K562 (cell line): ENCODE measurements around the gene ITSN2. TPM values are rescaled to one million over a fixed set of nuclear protein-coding genes. Genes with fewer than 3 reads are reported as not detected.

Source experiments
- ATAC-seq: fragments of 200-7000 bp; cut with Tn5 transposase; 3 replicates; pipeline ENCODE4 v1.9.1; 2020; ENCODE audit warnings: moderate library complexity
- BruUV-seq: library from RNA; stranded (reverse); fragments of 400-500 nt; replicated peaks from 2 replicates; lab custom pipeline; 2021; lab: Mats Ljungman, UMichigan
- CTCF ChIA-PET: fragments of 300-600 bp; formaldehyde crosslinking; extraction: SDS; loops from one replicate; lab custom pipeline; 2021; ENCODE audit warnings: low intra/inter-chr PET ratio; lab: Yijun Ruan, JAX
- POLR2A ChIA-PET: fragments of 300-600, 350-650 bp; sonication (Branson Sonifier 250); formaldehyde crosslinking; extraction: SDS; loops from one replicate; lab custom pipeline; 2021; ENCODE audit warnings: antibody characterized with exemption, inconsistent platforms; lab: Yijun Ruan, JAX
- DNase-seq, 4 experiments: peaks; one replicate each; pipeline versions ENCODE4 v3.0.0 to v3.0.0-alpha.2; 2011 to 2018; ENCODE audit warnings: low spot score in 3 of 4, mixed read lengths in 3 of 4; ENCODE audit errors: extremely low read depth in 1 of 4
- FAIRE-seq: peaks from 2 replicates; lab custom pipeline; 2011; peaks lifted over from hg19 to GRCh38; lab: Jason Lieb, UNC
- H2AFZ ChIP-seq: 2 replicates; pipeline ENCODE4 v1.6.0; 2011; ENCODE audit warnings: low read depth, low read length, control low read depth, inconsistent platforms
- H3K27ac ChIP-seq: fragments of 200-600 bp; 3 replicates; pipeline ENCODE4 v1.8.0; 2011; ENCODE audit warnings: low read depth, mild to moderate bottlenecking, control low read depth, inconsistent platforms, low read length, moderate library complexity, mixed read lengths; ENCODE audit errors: extremely low read depth
- H3K27me3 ChIP-seq, 2 experiments: fragments of 300-600 bp in 1 of 2; 2 replicates in 1 of 2; 3 replicates in 1 of 2; pipeline versions ENCODE4 v1.6.0 to v1.8.0; 2011; ENCODE audit warnings: inconsistent platforms in 2 of 2, low read length in 2 of 2, mild to moderate bottlenecking in 1 of 2, mixed read lengths in 1 of 2, moderate library complexity in 1 of 2; ENCODE audit not compliant: control insufficient read depth in 2 of 2, insufficient read depth in 2 of 2
- H3K36me3 ChIP-seq: fragments of 300-600 bp; 3 replicates; pipeline ENCODE4 v1.8.0; 2011; ENCODE audit warnings: mild to moderate bottlenecking, low read length, inconsistent platforms; ENCODE audit not compliant: control insufficient read depth, insufficient read depth
- H3K4me1 ChIP-seq, 2 experiments: fragments of 200-600 bp in 1 of 2; replicated peaks in 1 of 2; 2 replicates in 1 of 2; 3 replicates in 1 of 2; pipeline versions ENCODE4 v1.5.1 to v1.8.0; 2011; ENCODE audit warnings: inconsistent platforms in 2 of 2, low read length in 2 of 2, mild to moderate bottlenecking in 1 of 2, mixed read lengths in 1 of 2, moderate library complexity in 1 of 2; ENCODE audit not compliant: control insufficient read depth in 2 of 2, insufficient read depth in 2 of 2
- H3K4me2 ChIP-seq: 2 replicates; pipeline ENCODE4 v1.6.1; 2011; ENCODE audit warnings: low read length, control low read depth, inconsistent platforms, mixed read lengths; ENCODE audit not compliant: insufficient read depth
- H3K4me3 ChIP-seq: fragments of 200-600 bp; sonication (generic), shearing (Covaris generic); 2 replicates; pipeline ENCODE4 v1.5.1; 2016; ENCODE audit warnings: control low read depth, inconsistent platforms
- H3K79me2 ChIP-seq: fragments of 200-600 bp; 3 replicates; pipeline ENCODE4 v1.8.0; 2011; ENCODE audit warnings: low read length, inconsistent platforms; ENCODE audit not compliant: control insufficient read depth, insufficient read depth
- H3K9ac ChIP-seq, 2 experiments: 2 replicates each; pipeline versions ENCODE4 v1.6.0 to v1.6.1; 2011; ENCODE audit warnings: low read depth in 2 of 2, low read length in 2 of 2, control low read depth in 1 of 2, inconsistent platforms in 1 of 2, mild to moderate bottlenecking in 1 of 2, mixed read lengths in 1 of 2; ENCODE audit not compliant: insufficient read depth in 1 of 2
- H3K9me1 ChIP-seq: one replicate; pipeline ENCODE4 v1.6.0; 2011; ENCODE audit warnings: inconsistent platforms, mild to moderate bottlenecking, low read length, moderate library complexity; ENCODE audit not compliant: control insufficient read depth, insufficient read depth
- H3K9me3 ChIP-seq: replicated peaks from 2 replicates; pipeline ENCODE4 v1.5.1; 2011; ENCODE audit warnings: low read depth, low read length, inconsistent platforms; ENCODE audit not compliant: control insufficient read depth, insufficient read depth
- H4K20me1 ChIP-seq: replicated peaks from 2 replicates; pipeline ENCODE4 v1.6.1; 2011; ENCODE audit warnings: low read length, inconsistent platforms, mixed read lengths; ENCODE audit not compliant: control insufficient read depth, insufficient read depth
- IRF2 ChIP-seq: sonication (generic); formaldehyde crosslinking; IDR thresholded peaks from 2 replicates; pipeline ENCODE4 v1.8.1; 2022; ENCODE audit warnings: mild to moderate bottlenecking, missing genetic modification reagents
- TOE1 ChIP-seq, 2 experiments: fragments of 450-650 bp in 1 of 2; sonication (generic) in 1 of 2; formaldehyde crosslinking in 1 of 2; IDR thresholded peaks; 2 replicates each; pipeline versions ENCODE4 v1.7.1 to v1.8.0; 2016 to 2022; ENCODE audit warnings: borderline replicate concordance in 2 of 2, mild to moderate bottlenecking in 2 of 2, antibody characterized with exemption in 1 of 2, inconsistent platforms in 1 of 2, low read depth in 1 of 2, missing genetic modification reagents in 1 of 2, moderate library complexity in 1 of 2
- ZNF239 ChIP-seq: fragments of 250-450 bp; sonication (Bioruptor Pico); IDR thresholded peaks from 2 replicates; pipeline ENCODE4 v1.4.0; 2020; ENCODE audit warnings: mild to moderate bottlenecking
- WGBS: fragments of 100-300 bp; shearing (Covaris generic); methylation state at CpG from one replicate; pipeline ENCODE4 v1.1.6; 2016; ENCODE audit warnings: low coverage, mixed read lengths; ENCODE audit not compliant: insufficient coverage; ENCODE audit errors: missing lambda C conversion rate; 5-methylcytosine and 5-hydroxymethylcytosine counted together
- in situ Hi-C: fragments of 300-500 bp; cut with MboI; formaldehyde crosslinking; loops from 4 replicates; pipeline ENCODE4 v1.15.0; 2018; ENCODE audit warnings: inconsistent platforms, mixed read lengths
- intact Hi-C: fragments of 100-400 bp; cut with micrococcal nuclease; formaldehyde crosslinking; loops from 2 replicates; pipeline ENCODE4 v1.14.2; 2022
- polyA plus RNA-seq, 8 experiments: library from polyadenylated mRNA; depleted of rRNA in 4 of 8; stranded (reverse) in 5 of 8; unstranded in 3 of 8; fragments of >200 nt; fragmentation: Nextera tagmentation in 2 of 8; fragmentation: Illumina TruSeq in 1 of 8; extraction: Ambion mirVana in 2 of 8; extraction: Trizol in 1 of 8; gene quantifications; 2 replicates each; pipeline versions ENCODE4 v1.2.1 to v1.2.3, GENCODE V29; 2011 to 2014; ENCODE audit warnings: inconsistent platforms in 1 of 8, missing spikeins in 1 of 8
- total RNA-seq, 7 experiments: library from RNA; depleted of rRNA in 6 of 7; stranded (reverse); fragments of >200 nt in 6 of 7; fragmentation: Illumina TruSeq in 2 of 7; extraction: Trizol in 2 of 7; gene quantifications; 2 replicates each; pipeline versions ENCODE4 v1.2.1 to v1.2.3, GENCODE V29; 2011 to 2021; ENCODE audit warnings: low replicate concordance in 1 of 7
- TF ChIP-seq, protein P1 (sequence below): sonication (generic); formaldehyde crosslinking; IDR thresholded peaks from 2 replicates; pipeline ENCODE4 v1.8.0; 2022; ENCODE audit warnings: missing genetic modification reagents, mild to moderate bottlenecking, borderline replicate concordance

Gene ITSN2
- total and polyA plus RNA-seq, 9 of the 15 experiments (the other 6 are each of a cell fraction or from before 2014, with no cell fraction given): 6.6 to 19.9 (median 15.2) TPM

GRCh38 chr2:24330161-24330560, 30.2 kb downstream of the ITSN2 start:
- WGBS: 64% methylated on average over 11 of the region's 11 CpGs
- BruUV-seq: no TSS peak
- no peaks in the 10 kb centered on the region for H3K36me3 ChIP-seq

More at GRCh38 chr2:24330161-24330560, 30.2 kb downstream of the ITSN2 start:
- ChIA-PET CTCF (no interaction called here), POLR2A (interaction anchor here (1.3 to 1.6 kb wide), 2 partner anchors 11 to 12 kb away, joined by 3 read pairs; no protein-coding TSS in a partner anchor)
- Histone ChIP-seq H2AFZ (no peak overlapping the region), H3K4me3 (no peak overlapping the region), H3K27ac (no peak overlapping the region), H3K9ac (no peak overlapping the region), H4K20me1 (no peaks in the 10 kb centered on the region; the same call in 1 of the 2 replicates), H3K9me1 (no peaks in the 10 kb centered on the region), H3K27me3 (no peaks in the 10 kb centered on the region), H3K4me2 (no peak overlapping the region), H3K9me3 (no peaks in the 10 kb centered on the region), H3K79me2 (no peaks in the 10 kb centered on the region; the same call in 2 of the 3 replicates), H3K4me1 (peaks cover 0 to 9% of the 10 kb centered on the region in 2 experiments; a peak in 3 of 5 replicates)
- intact Hi-C loops: no loop called here
- FAIRE-seq (no peak), DNase-seq (no peak), ATAC-seq (no peak)
- TF ChIP-seq IRF2 (CRISPR knock-in tag) (no peak), ZNF239 (CRISPR knock-in tag) (no peak), TOE1 (IDR thresholded peaks at IDR 0.05; ENCODE audit: borderline replicate concordance) (no peak), TOE1 (CRISPR knock-in tag; IDR thresholded peaks at IDR 0.05; ENCODE audit: borderline replicate concordance, low read depth) (no peak)
- TF ChIP-seq, protein P1, sequence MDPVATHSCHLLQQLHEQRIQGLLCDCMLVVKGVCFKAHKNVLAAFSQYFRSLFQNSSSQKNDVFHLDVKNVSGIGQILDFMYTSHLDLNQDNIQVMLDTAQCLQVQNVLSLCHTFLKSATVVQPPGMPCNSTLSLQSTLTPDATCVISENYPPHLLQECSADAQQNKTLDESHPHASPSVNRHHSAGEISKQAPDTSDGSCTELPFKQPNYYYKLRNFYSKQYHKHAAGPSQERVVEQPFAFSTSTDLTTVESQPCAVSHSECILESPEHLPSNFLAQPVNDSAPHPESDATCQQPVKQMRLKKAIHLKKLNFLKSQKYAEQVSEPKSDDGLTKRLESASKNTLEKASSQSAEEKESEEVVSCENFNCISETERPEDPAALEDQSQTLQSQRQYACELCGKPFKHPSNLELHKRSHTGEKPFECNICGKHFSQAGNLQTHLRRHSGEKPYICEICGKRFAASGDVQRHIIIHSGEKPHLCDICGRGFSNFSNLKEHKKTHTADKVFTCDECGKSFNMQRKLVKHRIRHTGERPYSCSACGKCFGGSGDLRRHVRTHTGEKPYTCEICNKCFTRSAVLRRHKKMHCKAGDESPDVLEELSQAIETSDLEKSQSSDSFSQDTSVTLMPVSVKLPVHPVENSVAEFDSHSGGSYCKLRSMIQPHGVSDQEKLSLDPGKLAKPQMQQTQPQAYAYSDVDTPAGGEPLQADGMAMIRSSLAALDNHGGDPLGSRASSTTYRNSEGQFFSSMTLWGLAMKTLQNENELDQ: no peak
- in situ Hi-C loops: no loop called here
